Stimulated activated CD8-positive, alpha-beta memory T cell treated with anti-CD3 and anti-CD28 coated beads, Interleukin-12 subunit alpha, Interleukin-12 subunit beta, amount 100 ng/mL, for 1 hour (primary cell): ENCODE data around the gene PRICKLE4.

Experiments
- DNase-seq: peaks from one replicate; pipeline ENCODE4 v3.0.0-alpha.2; 2020; ENCODE audit warnings: low read depth

PRICKLE4 gene, protein sequence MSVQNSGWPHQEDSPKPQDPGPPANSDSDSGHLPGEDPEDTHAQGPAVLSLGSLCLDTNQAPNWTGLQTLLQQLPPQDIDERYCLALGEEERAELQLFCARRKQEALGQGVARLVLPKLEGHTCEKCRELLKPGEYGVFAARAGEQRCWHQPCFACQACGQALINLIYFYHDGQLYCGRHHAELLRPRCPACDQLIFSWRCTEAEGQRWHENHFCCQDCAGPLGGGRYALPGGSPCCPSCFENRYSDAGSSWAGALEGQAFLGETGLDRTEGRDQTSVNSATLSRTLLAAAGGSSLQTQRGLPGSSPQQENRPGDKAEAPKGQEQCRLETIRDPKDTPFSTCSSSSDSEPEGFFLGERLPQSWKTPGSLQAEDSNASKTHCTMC

GRCh38 chr6:41780551-41781365 is at the start of gene PRICKLE4:
PRICKLE4 (plus strand) TSS chr6:41780782; CDS start chr6:41783474, 2,692 bp downstream.
- DNase-seq = no peak

GRCh38 chr6:41731561-41732086 is 49.0 kb upstream of the PRICKLE4 start:
- DNase-seq = no peak

DNA sequence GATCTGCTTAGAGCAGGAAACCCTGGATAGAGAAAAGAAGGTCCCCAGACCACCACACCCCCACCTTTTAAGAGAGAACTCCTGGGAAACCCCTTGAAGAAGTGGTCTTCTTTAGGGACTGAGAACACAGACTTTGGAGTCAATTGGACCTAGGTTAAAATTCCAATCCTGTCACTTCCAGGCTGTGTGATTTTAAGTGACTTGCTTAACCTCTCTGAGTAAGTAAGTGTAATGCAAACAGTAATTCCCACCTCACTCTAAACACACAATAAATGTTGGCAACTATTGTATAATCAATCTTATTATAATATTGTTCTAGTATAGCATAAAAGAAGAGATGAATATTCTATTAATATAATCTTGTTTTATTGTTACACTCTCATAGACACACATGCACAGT is 48.4 kb upstream of the PRICKLE4 start:
- DNase-seq = no peak

GRCh38 chr6:41732591-41733359 is 47.8 kb upstream of the PRICKLE4 start:
- peak; percentile 41 for DNase-seq

- no peak for DNase-seq
Observed at GRCh38 chr6:41733360-41733706, 47.2 kb upstream of the PRICKLE4 start.

- peak; percentile 48 for DNase-seq
Observed at GRCh38 chr6:41733707-41734665, 46.6 kb upstream of the PRICKLE4 start.

DNA sequence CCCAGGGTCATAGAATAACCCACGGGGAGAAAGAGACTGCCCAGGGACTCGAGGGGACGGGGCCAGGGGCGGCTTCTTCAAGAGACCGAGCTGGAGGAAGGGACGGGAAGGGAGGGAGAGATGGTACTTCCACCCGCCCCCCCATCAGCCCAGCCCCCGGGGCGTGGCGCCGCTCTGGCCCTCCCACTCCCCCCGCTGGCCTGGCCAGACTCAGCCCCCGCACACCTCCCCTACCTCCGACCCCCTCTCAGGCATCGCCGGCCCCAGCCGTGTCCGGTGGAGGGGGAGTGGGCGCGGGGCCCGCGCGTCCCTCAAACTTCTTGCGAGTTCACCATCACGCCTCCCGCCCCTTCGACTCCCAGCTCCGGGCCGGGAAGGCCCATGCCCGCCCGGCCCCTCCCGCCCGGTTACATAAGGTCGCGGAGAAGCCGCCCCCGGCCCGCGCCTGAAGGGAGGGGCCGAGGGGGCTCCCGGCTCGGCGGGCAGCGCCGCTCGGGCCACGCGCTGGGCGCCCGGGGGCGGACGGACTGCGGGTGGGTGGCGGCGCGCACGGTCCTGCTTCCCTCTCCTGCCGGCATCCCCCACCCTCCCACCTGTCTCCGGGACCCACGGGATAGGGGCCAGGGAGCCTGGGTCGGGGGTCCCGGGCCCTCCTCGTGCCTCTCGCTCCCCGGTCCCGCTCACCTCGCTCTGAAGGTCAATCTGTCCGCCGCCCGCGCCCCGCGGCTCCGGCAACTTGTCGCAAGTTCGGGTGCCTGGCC is 45.7 kb upstream of the PRICKLE4 start:
- DNase-seq = peak; percentile 63

DNA sequence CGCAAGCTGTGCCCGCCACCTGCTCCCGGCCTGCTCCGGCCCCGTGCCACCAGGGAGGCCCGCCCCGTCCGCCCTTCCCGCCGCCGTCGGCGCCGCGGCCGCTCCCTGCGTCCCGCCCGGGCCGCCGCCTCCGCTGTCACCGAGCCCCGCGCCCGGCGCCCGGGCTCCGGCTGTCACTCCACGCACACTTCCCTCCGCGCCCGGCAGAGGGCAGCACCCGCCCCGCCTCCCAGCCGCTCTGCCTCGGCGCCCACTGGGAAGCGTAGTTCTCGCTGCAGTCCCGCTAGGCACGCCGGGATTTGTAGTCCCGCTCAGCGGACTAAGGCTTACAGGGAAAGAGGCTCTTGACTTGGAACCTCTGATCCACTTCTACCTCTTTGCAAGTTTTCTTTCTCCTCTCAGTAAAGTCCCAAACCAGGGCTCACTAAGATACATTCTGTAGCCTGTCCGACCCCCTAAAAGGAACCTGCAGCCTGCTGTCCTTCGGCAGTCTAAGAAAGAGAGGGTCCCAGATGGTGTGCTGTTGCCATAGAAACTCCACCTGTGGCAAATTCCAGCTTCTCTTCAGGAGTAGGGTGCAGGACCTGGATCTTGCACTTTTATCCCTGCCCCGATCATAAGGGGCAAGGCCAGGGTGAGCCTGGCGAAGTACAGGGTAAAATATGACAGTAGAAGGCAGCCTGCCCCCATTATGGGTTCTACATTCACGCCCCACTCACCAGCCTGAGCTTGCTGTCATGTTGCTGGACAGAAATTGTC is 45.0 kb upstream of the PRICKLE4 start, which contains the start of gene TFEB:
Gene TFEB, minus strand, starts transcription at position 182 of the 759 bp plus-strand sequence. CDS start 44,395 bp downstream, outside the sequence.
- peak; percentile 89 for DNase-seq

DNA sequence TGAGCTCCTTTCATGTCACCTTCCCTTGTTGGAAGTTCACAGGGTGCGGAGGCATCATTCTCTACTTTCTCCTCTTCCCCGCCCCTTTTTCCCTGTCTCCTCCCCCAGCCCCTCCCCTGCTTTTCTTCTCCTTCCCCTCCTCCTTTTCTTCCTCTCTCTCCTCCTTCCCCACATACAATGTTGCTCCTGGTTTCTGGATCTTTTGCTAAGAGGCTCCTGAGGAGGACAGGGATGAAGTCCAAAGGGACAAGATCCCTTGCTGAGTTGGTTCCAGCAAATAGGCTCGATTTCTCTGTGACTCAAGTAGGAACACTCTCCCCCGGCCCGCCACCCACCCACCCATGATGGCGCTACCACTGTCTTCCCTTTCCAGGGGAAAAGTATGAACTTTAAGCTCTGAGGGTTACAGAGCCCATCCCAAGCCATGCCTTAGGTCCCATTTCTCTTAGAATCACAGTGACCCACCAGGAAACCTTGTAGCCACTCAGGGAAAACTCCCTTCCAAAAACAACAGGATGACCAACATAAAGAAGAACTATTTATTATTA is 44.3 kb upstream of the PRICKLE4 start:
- no peak for DNase-seq

GRCh38 chr6:41736800-41737555 is 43.6 kb upstream of the PRICKLE4 start:
- DNase-seq = no peak

DNA sequence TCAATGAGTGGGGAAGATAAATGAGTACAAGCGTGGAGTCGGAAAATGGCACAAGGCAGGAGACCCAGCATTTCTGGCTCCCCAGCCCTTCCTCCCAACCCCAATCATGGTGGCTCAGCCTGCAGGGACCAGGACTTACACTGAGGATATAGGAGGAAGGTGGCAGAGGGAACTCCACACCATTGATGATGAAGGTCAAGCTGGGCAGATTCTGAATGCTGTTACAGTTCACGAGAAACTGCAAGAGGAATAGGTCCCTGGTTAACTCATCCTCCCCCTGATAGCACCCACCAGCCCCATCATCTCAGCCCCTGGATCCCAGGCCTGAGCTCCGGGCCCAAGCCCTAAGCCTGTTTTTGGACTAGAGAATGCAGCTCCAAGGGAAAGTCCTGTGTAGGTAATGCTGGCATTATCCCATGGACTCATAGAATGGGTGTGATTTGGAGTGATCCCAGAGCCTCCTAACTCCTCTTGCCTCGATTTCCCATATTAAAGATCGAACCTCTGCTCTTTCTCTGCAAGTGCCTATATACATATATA is 42.9 kb upstream of the PRICKLE4 start:
- no peak for DNase-seq

GRCh38 chr6:41739041-41739440 is 41.5 kb upstream of the PRICKLE4 start:
- no peak for DNase-seq

DNA sequence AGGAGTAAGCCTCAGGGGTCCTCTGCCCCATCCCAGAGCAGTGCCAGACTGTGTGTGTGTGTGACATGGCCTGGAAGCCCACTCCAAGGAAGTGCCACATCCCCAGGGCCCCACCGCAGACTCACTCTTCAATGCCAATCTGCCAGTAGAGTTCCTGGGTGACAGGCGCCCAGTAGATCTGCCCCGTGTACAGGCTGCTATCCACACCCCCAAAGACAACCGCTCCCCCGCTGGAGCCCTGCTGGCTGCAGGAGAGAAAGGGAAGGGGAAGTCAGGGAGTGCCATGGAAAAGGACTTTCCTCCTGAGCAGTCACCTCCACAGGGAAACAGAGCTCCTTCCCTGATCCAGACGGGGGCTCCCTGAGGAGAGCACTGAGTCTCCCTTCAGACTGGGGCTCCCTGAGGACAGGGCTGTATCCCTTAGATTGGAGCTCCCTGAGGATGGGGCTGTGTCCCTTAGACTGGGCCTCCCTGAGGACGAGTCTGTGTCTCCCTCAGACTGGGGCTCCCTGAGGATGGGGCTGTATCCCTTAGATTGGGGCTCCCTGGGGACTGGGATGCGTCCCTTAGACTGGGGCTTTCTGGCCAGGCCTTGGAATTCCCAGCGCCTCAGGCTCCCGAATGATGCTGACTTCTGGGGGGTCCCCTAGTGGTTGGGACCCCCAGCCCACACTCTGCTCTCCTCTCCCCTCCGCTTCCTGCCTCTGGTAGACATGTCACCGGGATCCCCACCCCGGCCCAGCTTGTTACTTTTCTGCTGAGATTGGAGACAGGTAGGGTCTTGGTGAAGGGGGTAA is 40.0 kb upstream of the PRICKLE4 start:
- no peak for DNase-seq

GRCh38 chr6:41741625-41742490 is 38.7 kb upstream of the PRICKLE4 start:
- no peak for DNase-seq

DNA sequence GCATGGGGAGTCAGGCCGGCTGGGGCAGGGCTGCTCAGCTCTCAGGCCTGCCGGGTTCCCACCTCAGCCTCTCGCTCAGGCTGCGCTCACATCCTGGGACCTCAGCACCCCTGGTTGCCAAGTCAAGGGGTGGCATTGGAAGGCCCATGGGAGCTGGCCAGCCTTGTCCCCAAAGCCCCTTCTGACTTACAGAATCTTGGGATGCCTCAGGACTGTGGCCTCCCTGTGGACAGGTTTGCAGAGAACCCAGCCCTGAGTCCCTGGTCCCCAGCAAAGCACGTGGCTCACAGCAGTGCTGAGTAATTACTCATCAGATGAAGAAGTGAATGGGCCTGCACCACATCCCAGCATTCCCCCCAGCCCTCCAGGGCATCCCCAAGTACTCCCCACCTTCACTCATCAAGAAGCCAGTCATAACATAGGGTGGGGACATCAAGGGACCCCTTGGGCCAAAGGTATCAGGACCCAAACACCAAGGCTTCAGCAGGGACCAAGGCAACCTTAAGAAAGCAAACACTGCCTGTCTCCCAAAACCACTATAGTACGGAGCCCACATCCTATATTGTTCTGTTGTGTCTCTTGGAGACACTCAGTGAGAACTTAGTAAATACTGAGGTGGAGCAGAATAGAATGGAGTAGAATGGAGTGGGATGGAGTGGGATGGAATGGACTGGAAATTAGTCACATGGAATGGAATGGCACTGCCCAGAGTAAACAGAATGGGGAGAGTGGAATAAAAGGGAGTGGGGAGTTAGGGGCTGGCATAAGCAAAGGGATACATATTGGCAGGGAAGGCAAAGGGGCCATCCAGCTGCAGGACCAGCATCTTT is 37.0 kb upstream of the PRICKLE4 start:
- no peak for DNase-seq
